ENCODE results near the gene MLYCD. TPM values are rescaled to one million over a fixed set of nuclear protein-coding genes. Genes with fewer than 3 reads are reported as not detected.

MLYCD gene
- total RNA-seq, 3 donors from 2014 or later (not counting 1 experiment from before 2014, with no cell fraction given), result 8.5 to 13.2 (median 11.9) TPM

- Histone ChIP-seq H3K9me3 (ENCODE audit: control insufficient read depth, insufficient read depth, low read length) (no peaks in the 10 kb centered on the region), H3K4me3 (ENCODE audit: low read length) (no peak overlapping the region), H3K27ac (ENCODE audit: low read length) (no peak overlapping the region), H3K36me3 (ENCODE audit: control insufficient read depth, insufficient read depth, low read length) (no peaks in the 10 kb centered on the region), H3K4me1 (ENCODE audit: control insufficient read depth, insufficient read depth, low read length) (peaks cover 18% of the 10 kb centered on the region), H3K27me3 (ENCODE audit: control insufficient read depth, insufficient read depth, low read length) (peaks cover 7% of the 10 kb centered on the region)
- TF ChIP-seq CTCF (IDR thresholded peaks at IDR 0.05), result no peak
- no peak for DNase-seq
- H3K36me3 Mint-ChIP-seq, result no peaks in the 10 kb centered on the region
- H3K9me3 Mint-ChIP-seq, result no peaks in the 10 kb centered on the region
- no peak overlapping the region for H3K4me3 Mint-ChIP-seq
- intact Hi-C loops (cut with micrococcal nuclease), result loop anchor here (1.0 to 5.0 kb wide), 3 partner anchors 220 to 552 kb away; partner anchors contain the start of gene TAF1C
- peaks cover 0 to 15% of the 10 kb centered on the region in 2 donors for H3K4me1 Mint-ChIP-seq
- H3K27me3 Mint-ChIP-seq (ENCODE audit: low read depth in 2 of 2), result peaks cover 0 to 12% of the 10 kb centered on the region in 2 donors
- 82% methylated on average over 23 of the region's 23 CpGs for WGBS (ENCODE audit: insufficient coverage)
- no peak for ATAC-seq
- H3K27ac Mint-ChIP-seq, result no peak overlapping the region
These were observed 56.6 kb downstream of the MLYCD start for GRCh38 chr16:83955218-83956130.

- peaks cover 0 to 12% of the 10 kb centered on the region in 2 donors for H3K27me3 Mint-ChIP-seq (ENCODE audit: low read depth in 2 of 2)
These were observed 57.7 kb downstream of the MLYCD start for GRCh38 chr16:83956336-83957289.

GRCh38 chr16:83957296-83957855 is 58.5 kb downstream of the MLYCD start:
- Histone ChIP-seq H3K27me3 (ENCODE audit: control insufficient read depth, insufficient read depth, low read length) (peaks cover 7% of the 10 kb centered on the region), H3K4me1 (ENCODE audit: control insufficient read depth, insufficient read depth, low read length) (peaks cover 18% of the 10 kb centered on the region), H3K4me3 (ENCODE audit: low read length) (no peak overlapping the region), H3K27ac (ENCODE audit: low read length) (no peak overlapping the region), H3K36me3 (ENCODE audit: control insufficient read depth, insufficient read depth, low read length) (no peaks in the 10 kb centered on the region), H3K9me3 (ENCODE audit: control insufficient read depth, insufficient read depth, low read length) (no peaks in the 10 kb centered on the region)
- Mint-ChIP-seq H3K27ac (no peak overlapping the region), H3K4me1 (peaks cover 0 to 15% of the 10 kb centered on the region in 2 donors), H3K36me3 (no peaks in the 10 kb centered on the region), H3K4me3 (no peak overlapping the region), H3K27me3 (ENCODE audit: low read depth in 2 of 2) (peaks cover 0 to 12% of the 10 kb centered on the region in 2 donors), H3K9me3 (no peaks in the 10 kb centered on the region)
- no peak for TF ChIP-seq CTCF (IDR thresholded peaks at IDR 0.05)
- WGBS (ENCODE audit: insufficient coverage), result 87% methylated on average over 12 of the region's 14 CpGs
- ATAC-seq, result no peak
- no peak for DNase-seq
- intact Hi-C loops (cut with micrococcal nuclease), result loop anchor here (5.0 kb wide), 2 partner anchors 230 to 550 kb away; partner anchors contain the start of gene TAF1C

More at GRCh38 chr16:83956336-83957289, 57.7 kb downstream of the MLYCD start:
- Mint-ChIP-seq H3K36me3 (no peaks in the 10 kb centered on the region), H3K9me3 (no peaks in the 10 kb centered on the region), H3K4me1 (peaks cover 0 to 15% of the 10 kb centered on the region in 2 donors), H3K27ac (no peak overlapping the region), H3K4me3 (no peak overlapping the region)
- H3K36me3 ChIP-seq (ENCODE audit: control insufficient read depth, insufficient read depth, low read length), result no peaks in the 10 kb centered on the region
- no peaks in the 10 kb centered on the region for H3K9me3 ChIP-seq (ENCODE audit: control insufficient read depth, insufficient read depth, low read length)
- ATAC-seq (peak; percentile 46 to 74 (median 71)), DNase-seq (peak; percentile 67 to 77)
- peaks cover 18% of the 10 kb centered on the region for H3K4me1 ChIP-seq (ENCODE audit: control insufficient read depth, insufficient read depth, low read length)
- intact Hi-C loops (cut with micrococcal nuclease), result loop anchor here (1.0 to 5.0 kb wide), 3 partner anchors 219 to 551 kb away; partner anchors contain the start of gene TAF1C
- WGBS (ENCODE audit: insufficient coverage), result 42% methylated on average over 22 of the region's 22 CpGs
- peaks cover 7% of the 10 kb centered on the region for H3K27me3 ChIP-seq (ENCODE audit: control insufficient read depth, insufficient read depth, low read length)
- TF ChIP-seq CTCF (IDR thresholded peaks at IDR 0.05), result peak; percentile 81
- no peak overlapping the region for H3K27ac ChIP-seq (ENCODE audit: low read length)
- no peak overlapping the region for H3K4me3 ChIP-seq (ENCODE audit: low read length)
